Raji (cell line): ENCODE measurements around the gene FBXL3.

Experiments used
- POLR2A ChIP-seq: IDR thresholded peaks from 2 replicates; pipeline ENCODE4 v1.6.1; 2011; ENCODE audit warnings: low read depth, low read length, control low read depth; ENCODE audit not compliant: insufficient read depth

Gene FBXL3

GRCh38 chr13:77026861-77027621, at the start of gene FBXL3:
FBXL3 (minus strand) TSS chr13:77027159; CDS start chr13:77021860, 5,299 bp downstream.
- peak; percentile 83 for TF ChIP-seq POLR2A

- TF ChIP-seq POLR2A, result no peak
These were observed 40.6 kb upstream of the FBXL3 start for GRCh38 chr13:77067519-77067918.

- TF ChIP-seq POLR2A, result no peak
These were observed 38.6 kb upstream of the FBXL3 start for GRCh38 chr13:77065461-77066147.

- no peak for TF ChIP-seq POLR2A
These were observed 35.1 kb upstream of the FBXL3 start for GRCh38 chr13:77062097-77062496.

- TF ChIP-seq POLR2A, result no peak
These were observed 34.4 kb upstream of the FBXL3 start for GRCh38 chr13:77061362-77061761.

GRCh38 chr13:77056886-77057285, 29.9 kb upstream of the FBXL3 start:
- TF ChIP-seq POLR2A, result no peak

GRCh38 chr13:77056382-77056781, 29.4 kb upstream of the FBXL3 start:
- no peak for TF ChIP-seq POLR2A

GRCh38 chr13:77055158-77055557, 28.2 kb upstream of the FBXL3 start:
- no peak for TF ChIP-seq POLR2A

GRCh38 chr13:77053192-77053591, 26.2 kb upstream of the FBXL3 start:
- TF ChIP-seq POLR2A, result no peak

- TF ChIP-seq POLR2A, result no peak
These were observed 21.7 kb upstream of the FBXL3 start for GRCh38 chr13:77048681-77049080.

GRCh38 chr13:77047649-77048343, 20.8 kb upstream of the FBXL3 start:
- no peak for TF ChIP-seq POLR2A

- TF ChIP-seq POLR2A, result no peak
These were observed 15.7 kb upstream of the FBXL3 start for GRCh38 chr13:77042566-77043177.

- TF ChIP-seq POLR2A, result no peak
These were observed 13.9 kb upstream of the FBXL3 start for GRCh38 chr13:77040835-77041234.

GRCh38 chr13:77040076-77040475, 13.1 kb upstream of the FBXL3 start:
- TF ChIP-seq POLR2A, result no peak

GRCh38 chr13:77038907-77039480, 12.0 kb upstream of the FBXL3 start:
- no peak for TF ChIP-seq POLR2A
